ENCODE results near the gene PPM1L. TPM values are rescaled to one million over a fixed set of nuclear protein-coding genes. Genes with fewer than 3 reads are reported as not detected.
"Not testable (repeated sequence)": the region's sequence is repeated elsewhere in the genome, so short reads cannot be mapped to it uniquely, and the experiment has no call there.

Gene PPM1L
- total RNA-seq, 1 experiment from 2014 or later: 7.3 TPM

DNA sequence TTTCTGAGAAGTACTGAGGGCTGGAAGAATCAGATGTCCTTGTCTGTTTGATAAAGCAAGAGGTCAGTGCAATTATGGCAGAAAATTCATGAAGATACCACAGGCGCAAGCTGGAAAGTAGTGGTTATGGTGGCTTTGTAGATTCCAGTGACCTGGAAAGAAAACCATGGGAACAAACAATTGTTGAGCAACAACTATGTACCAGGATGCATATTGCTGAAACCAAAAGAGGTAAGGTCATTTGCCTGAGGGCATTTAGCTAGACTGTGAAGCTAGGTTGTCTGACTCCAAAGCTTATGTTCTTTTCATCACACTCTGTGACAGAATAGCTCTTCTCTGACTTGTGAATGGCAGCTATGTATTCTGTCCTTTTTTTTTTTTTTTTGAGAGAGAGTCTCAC, 275.1 kb downstream of the PPM1L start:
- DNase-seq: no peak
- Histone ChIP-seq H2BK15ac (ENCODE audit: low read depth, low read length) (no peak overlapping the region), H2BK5ac (ENCODE audit: insufficient read length, low read length) (no peak overlapping the region), H3K9me3 (ENCODE audit: control insufficient read depth, low read depth, low read length) (no peaks in the 10 kb centered on the region), H4K20me1 (ENCODE audit: control insufficient read depth, insufficient read depth, insufficient read length) (no peaks in the 10 kb centered on the region), H2BK12ac (ENCODE audit: insufficient read length, low read depth, low read length) (no peak overlapping the region), H4K5ac (ENCODE audit: insufficient read length, low read depth, low read length) (no peak overlapping the region), H3K4me2 (ENCODE audit: insufficient read depth, insufficient read length, low read length) (no peak overlapping the region), H2BK20ac (ENCODE audit: low read depth, low read length, poor library complexity, severe bottlenecking) (no peak overlapping the region), H3K79me1 (ENCODE audit: insufficient read depth, low read depth, low read length, poor library complexity, severe bottlenecking) (no peaks in the 10 kb centered on the region), H3K9ac (ENCODE audit: extremely low read depth, insufficient read length, low read length) (no peak overlapping the region), H3K4ac (ENCODE audit: low read depth, low read length) (no peak overlapping the region), H2AFZ (ENCODE audit: low read length) (no peak overlapping the region), H2AK5ac (ENCODE audit: insufficient read length, low read length) (no peak overlapping the region), H4K8ac (replicated peaks; ENCODE audit: insufficient read length, low read depth, low read length) (no peak overlapping the region), H3K56ac (ENCODE audit: insufficient read length, low read depth, low read length) (no peak overlapping the region), H3K14ac (ENCODE audit: insufficient read depth, low read length) (no peak overlapping the region), H3K23me2 (ENCODE audit: insufficient read length, low read depth, low read length, poor library complexity, severe bottlenecking) (no peaks in the 10 kb centered on the region), H3K23ac (ENCODE audit: insufficient read length, low read depth, low read length) (no peak overlapping the region), H3K27me3 (ENCODE audit: insufficient read depth, low read length) (no peaks in the 10 kb centered on the region), H3K27ac (ENCODE audit: insufficient read length, low read depth, low read length) (no peak overlapping the region), H3K18ac (ENCODE audit: insufficient read length, low read depth, low read length) (no peak overlapping the region), H3T11ph (ENCODE audit: low read length) (no peak overlapping the region), H3K4me1 (ENCODE audit: insufficient read depth, low read length) (no peaks in the 10 kb centered on the region), H3K79me2 (ENCODE audit: insufficient read depth, low read length) (no peaks in the 10 kb centered on the region), H2BK120ac (ENCODE audit: low read depth, low read length, poor library complexity, severe bottlenecking) (no peak overlapping the region), H4K91ac (ENCODE audit: insufficient read length, low read depth, low read length) (no peak overlapping the region)
- Mint-ChIP-seq H3K4me1 (peaks cover 10 to 12% of the 10 kb centered on the region in 2 experiments), H3K27ac (no peak overlapping the region), H3K36me3 (ENCODE audit: insufficient read depth in 1 of 3, low read depth in 3 of 3) (peaks cover 2 to 12% (median 6%) of the 10 kb centered on the region in 3 experiments; a peak in 6 of 7 replicates), H3K4me3 (no peak overlapping the region), H3K27me3 (ENCODE audit: low read depth) (no peaks in the 10 kb centered on the region), H3K9me3 (peaks cover 13 to 14% of the 10 kb centered on the region in 2 experiments; a peak in 4 of 5 replicates)
- no CpG with 5 or more reads among the region's 1 CpG for WGBS (ENCODE audit: extremely low coverage, insufficient read length, low lambda C conversion rate)
- TF ChIP-seq, protein P1, sequence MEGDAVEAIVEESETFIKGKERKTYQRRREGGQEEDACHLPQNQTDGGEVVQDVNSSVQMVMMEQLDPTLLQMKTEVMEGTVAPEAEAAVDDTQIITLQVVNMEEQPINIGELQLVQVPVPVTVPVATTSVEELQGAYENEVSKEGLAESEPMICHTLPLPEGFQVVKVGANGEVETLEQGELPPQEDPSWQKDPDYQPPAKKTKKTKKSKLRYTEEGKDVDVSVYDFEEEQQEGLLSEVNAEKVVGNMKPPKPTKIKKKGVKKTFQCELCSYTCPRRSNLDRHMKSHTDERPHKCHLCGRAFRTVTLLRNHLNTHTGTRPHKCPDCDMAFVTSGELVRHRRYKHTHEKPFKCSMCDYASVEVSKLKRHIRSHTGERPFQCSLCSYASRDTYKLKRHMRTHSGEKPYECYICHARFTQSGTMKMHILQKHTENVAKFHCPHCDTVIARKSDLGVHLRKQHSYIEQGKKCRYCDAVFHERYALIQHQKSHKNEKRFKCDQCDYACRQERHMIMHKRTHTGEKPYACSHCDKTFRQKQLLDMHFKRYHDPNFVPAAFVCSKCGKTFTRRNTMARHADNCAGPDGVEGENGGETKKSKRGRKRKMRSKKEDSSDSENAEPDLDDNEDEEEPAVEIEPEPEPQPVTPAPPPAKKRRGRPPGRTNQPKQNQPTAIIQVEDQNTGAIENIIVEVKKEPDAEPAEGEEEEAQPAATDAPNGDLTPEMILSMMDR (conservative IDR thresholded peaks at IDR 0.05): no peak

DNA sequence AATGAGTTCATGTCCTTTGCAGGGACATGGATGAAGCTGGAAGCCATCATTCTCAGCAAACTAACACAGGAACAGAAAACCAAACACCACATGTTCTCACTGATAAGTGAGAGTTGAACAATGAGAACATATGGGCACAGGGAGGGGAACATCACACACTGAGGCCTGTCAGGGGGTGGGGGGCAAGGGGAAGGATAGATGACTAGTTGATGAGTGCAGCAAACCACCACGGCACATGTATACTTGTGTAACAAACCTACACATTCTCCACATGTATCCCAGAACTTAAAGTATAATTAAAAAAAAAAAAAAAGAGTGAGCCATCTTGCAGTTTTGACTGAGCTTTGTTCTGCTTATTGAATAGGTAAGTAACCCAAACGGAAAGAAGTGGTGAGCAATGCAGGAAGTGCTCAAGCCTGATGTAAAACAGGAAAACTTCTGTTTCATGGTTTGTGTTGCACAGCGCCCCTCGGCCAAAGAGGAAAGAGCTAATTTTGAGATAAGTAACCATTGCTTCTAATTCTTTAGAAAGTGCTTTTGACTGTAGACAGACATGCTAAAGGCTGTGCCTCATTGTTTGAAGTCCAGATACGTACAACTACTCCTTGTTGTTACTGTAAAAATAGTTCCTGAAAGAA, 279.0 kb downstream of the PPM1L start:
- H3K27me3 ChIP-seq (ENCODE audit: insufficient read depth, low read length); H3K27ac Mint-ChIP-seq; H3K27ac ChIP-seq (ENCODE audit: insufficient read length, low read depth, low read length); H2BK12ac ChIP-seq (ENCODE audit: insufficient read length, low read depth, low read length); H2AK5ac ChIP-seq (ENCODE audit: insufficient read length, low read length); H4K91ac ChIP-seq (ENCODE audit: insufficient read length, low read depth, low read length); H3K56ac ChIP-seq (ENCODE audit: insufficient read length, low read depth, low read length); H2BK20ac ChIP-seq (ENCODE audit: low read depth, low read length, poor library complexity, severe bottlenecking); H3K9ac ChIP-seq (ENCODE audit: extremely low read depth, insufficient read length, low read length); H3K79me1 ChIP-seq (ENCODE audit: insufficient read depth, low read depth, low read length, poor library complexity, severe bottlenecking); H3K9me3 ChIP-seq (ENCODE audit: control insufficient read depth, low read depth, low read length); H2BK5ac ChIP-seq (ENCODE audit: insufficient read length, low read length); H3K18ac ChIP-seq (ENCODE audit: insufficient read length, low read depth, low read length); H4K20me1 ChIP-seq (ENCODE audit: control insufficient read depth, insufficient read depth, insufficient read length); H2BK120ac ChIP-seq (ENCODE audit: low read depth, low read length, poor library complexity, severe bottlenecking); H4K5ac ChIP-seq (ENCODE audit: insufficient read length, low read depth, low read length); H2AFZ ChIP-seq (ENCODE audit: low read length); H3K23ac ChIP-seq (ENCODE audit: insufficient read length, low read depth, low read length); H3K4me3 Mint-ChIP-seq; H3K79me2 ChIP-seq (ENCODE audit: insufficient read depth, low read length); H2BK15ac ChIP-seq (ENCODE audit: low read depth, low read length); H3K4me1 Mint-ChIP-seq; DNase-seq; H3K23me2 ChIP-seq (ENCODE audit: insufficient read length, low read depth, low read length, poor library complexity, severe bottlenecking); H3K14ac ChIP-seq (ENCODE audit: insufficient read depth, low read length); H4K8ac ChIP-seq (replicated peaks; ENCODE audit: insufficient read length, low read depth, low read length); H3K27me3 Mint-ChIP-seq (ENCODE audit: low read depth); H3T11ph ChIP-seq (ENCODE audit: low read length); H3K4ac ChIP-seq (ENCODE audit: low read depth, low read length); H3K4me2 ChIP-seq (ENCODE audit: insufficient read depth, insufficient read length, low read length); H3K4me1 ChIP-seq (ENCODE audit: insufficient read depth, low read length): not testable (repeated sequence)
- H3K9me3 Mint-ChIP-seq: peaks cover 13 to 14% of the 10 kb centered on the region in 2 experiments; a peak in 4 of 5 replicates
- no CpG with 5 or more reads among the region's 5 CpGs for WGBS (ENCODE audit: extremely low coverage, insufficient read length, low lambda C conversion rate)
- peaks cover 6 to 12% (median 6%) of the 10 kb centered on the region in 3 experiments; a peak in 6 of 7 replicates for H3K36me3 Mint-ChIP-seq (ENCODE audit: insufficient read depth in 1 of 3, low read depth in 3 of 3)
